Breast epithelium (tissue), 3 donors: ENCODE results near the gene MCOLN2.

Experiments used
- POLR2AphosphoS5 ChIP-seq, 3 donors: sonication (generic); formaldehyde crosslinking; IDR thresholded peaks; one replicate each; pipeline ENCODE4 v1.6.1; 2017; ENCODE audit warnings: antibody characterized with exemption in 3 of 3
- TF ChIP-seq, protein P1 (sequence below), 3 donors: fragments of 450-650 bp; IDR thresholded peaks; one replicate each; pipeline ENCODE4 v1.5.1; 2016 to 2017; ENCODE audit warnings: antibody characterized with exemption in 3 of 3, mild to moderate bottlenecking in 3 of 3, moderate library complexity in 3 of 3

DNA sequence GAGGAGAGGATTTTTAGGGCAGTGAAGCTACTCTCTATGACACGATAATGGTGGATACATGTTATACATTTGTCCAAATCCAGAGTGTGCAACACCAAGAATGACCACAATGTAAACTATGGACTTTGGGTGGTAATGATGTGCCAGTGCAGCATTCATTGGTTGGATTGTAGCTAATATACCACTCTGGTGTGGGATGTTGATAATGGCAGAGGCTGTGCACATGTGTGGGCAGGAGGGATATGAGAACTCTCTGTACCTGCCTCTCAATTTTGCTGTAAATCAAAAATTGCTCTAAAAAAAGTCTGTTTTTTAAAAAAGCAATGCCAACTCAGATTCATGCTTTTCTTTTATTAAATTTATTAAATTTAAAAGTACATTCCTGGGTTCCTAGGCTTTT, 76.8 kb downstream of the MCOLN2 start:
- TF ChIP-seq, protein P1, sequence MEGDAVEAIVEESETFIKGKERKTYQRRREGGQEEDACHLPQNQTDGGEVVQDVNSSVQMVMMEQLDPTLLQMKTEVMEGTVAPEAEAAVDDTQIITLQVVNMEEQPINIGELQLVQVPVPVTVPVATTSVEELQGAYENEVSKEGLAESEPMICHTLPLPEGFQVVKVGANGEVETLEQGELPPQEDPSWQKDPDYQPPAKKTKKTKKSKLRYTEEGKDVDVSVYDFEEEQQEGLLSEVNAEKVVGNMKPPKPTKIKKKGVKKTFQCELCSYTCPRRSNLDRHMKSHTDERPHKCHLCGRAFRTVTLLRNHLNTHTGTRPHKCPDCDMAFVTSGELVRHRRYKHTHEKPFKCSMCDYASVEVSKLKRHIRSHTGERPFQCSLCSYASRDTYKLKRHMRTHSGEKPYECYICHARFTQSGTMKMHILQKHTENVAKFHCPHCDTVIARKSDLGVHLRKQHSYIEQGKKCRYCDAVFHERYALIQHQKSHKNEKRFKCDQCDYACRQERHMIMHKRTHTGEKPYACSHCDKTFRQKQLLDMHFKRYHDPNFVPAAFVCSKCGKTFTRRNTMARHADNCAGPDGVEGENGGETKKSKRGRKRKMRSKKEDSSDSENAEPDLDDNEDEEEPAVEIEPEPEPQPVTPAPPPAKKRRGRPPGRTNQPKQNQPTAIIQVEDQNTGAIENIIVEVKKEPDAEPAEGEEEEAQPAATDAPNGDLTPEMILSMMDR (IDR thresholded peaks at IDR 0.05), result no peak
- no peak for TF ChIP-seq POLR2AphosphoS5 (IDR thresholded peaks at IDR 0.05)
